NK-92 (cell line): Measurements from ENCODE around the gene SCUBE2.

Source experiments
- DNase-seq: peaks from one replicate; lab custom pipeline; 2025; ENCODE audit not compliant: unreplicated experiment; lab: John Stamatoyannopoulos, UW

Gene SCUBE2

GRCh38 chr11:8971196-8971923 is 120.0 kb downstream of the SCUBE2 start:
- DNase-seq: no peak
